GM19193 (cell line): ENCODE data around the gene SNX33.

ENCODE experiments used
- POLR2A ChIP-seq: IDR thresholded peaks from 4 replicates; pipeline ENCODE4 v1.6.1; 2011; ENCODE audit not compliant: insufficient read depth, insufficient read length; ENCODE audit errors: extremely low read depth

SNX33 gene

GRCh38 chr15:75704263-75704615, 56.5 kb downstream of the SNX33 start:
- no peak for TF ChIP-seq POLR2A

GRCh38 chr15:75704618-75705017, 56.9 kb downstream of the SNX33 start:
- TF ChIP-seq POLR2A = no peak

- no peak for TF ChIP-seq POLR2A
These were observed 58.4 kb downstream of the SNX33 start for GRCh38 chr15:75705854-75706681.

- TF ChIP-seq POLR2A = no peak
These were observed 58.9 kb downstream of the SNX33 start for GRCh38 chr15:75706682-75706954.
